SK-N-MC (cell line): ENCODE results near the gene EEFSEC.

Source experiments
- DNase-seq: peaks from one replicate; pipeline ENCODE4 v3.0.0-alpha.2; 2011; ENCODE audit warnings: low read depth, low spot score
- H3K27ac ChIP-seq: fragments of 200-600 bp; sonication (generic); 2 replicates; pipeline ENCODE4 v1.5.1; 2016; ENCODE audit warnings: mixed run types
- H3K36me3 ChIP-seq: fragments of 200-600 bp; sonication (generic); 2 replicates; pipeline ENCODE4 v1.6.1; 2017; ENCODE audit warnings: antibody characterized with exemption, low read length, mixed read lengths; ENCODE audit not compliant: insufficient read depth
- H3K4me3 ChIP-seq: fragments of 200-600 bp; sonication (generic); 2 replicates; pipeline ENCODE4 v1.5.1; 2016
- H3K9ac ChIP-seq: fragments of 200-600 bp; sonication (generic); 2 replicates; pipeline ENCODE4 v1.8.0; 2017; ENCODE audit warnings: mixed run types, mixed read lengths; ENCODE audit not compliant: insufficient read length
- H3K9me3 ChIP-seq: fragments of 200-600 bp; sonication (generic); 2 replicates; pipeline ENCODE4 v1.6.1; 2017; ENCODE audit warnings: low read depth, mild to moderate bottlenecking, antibody characterized with exemption, low read length, moderate library complexity, mixed read lengths
- EZH2 ChIP-seq: fragments of 200-600 bp; sonication (generic); IDR thresholded peaks from one replicate; pipeline ENCODE4 v1.6.1; 2017; ENCODE audit warnings: antibody characterized with exemption
- FOXP2 ChIP-seq: optimal IDR thresholded peaks from 2 replicates; pipeline ENCODE3; 2011; ENCODE audit warnings: mild to moderate bottlenecking, moderate library complexity; ENCODE audit not compliant: insufficient read depth; ENCODE audit errors: extremely low read length, control extremely low read depth
- POLR2AphosphoS5 ChIP-seq: IDR thresholded peaks from 2 replicates; pipeline ENCODE4 v1.6.1; 2012; ENCODE audit warnings: mild to moderate bottlenecking, low read depth, low read length, borderline replicate concordance

The EEFSEC gene

DNA sequence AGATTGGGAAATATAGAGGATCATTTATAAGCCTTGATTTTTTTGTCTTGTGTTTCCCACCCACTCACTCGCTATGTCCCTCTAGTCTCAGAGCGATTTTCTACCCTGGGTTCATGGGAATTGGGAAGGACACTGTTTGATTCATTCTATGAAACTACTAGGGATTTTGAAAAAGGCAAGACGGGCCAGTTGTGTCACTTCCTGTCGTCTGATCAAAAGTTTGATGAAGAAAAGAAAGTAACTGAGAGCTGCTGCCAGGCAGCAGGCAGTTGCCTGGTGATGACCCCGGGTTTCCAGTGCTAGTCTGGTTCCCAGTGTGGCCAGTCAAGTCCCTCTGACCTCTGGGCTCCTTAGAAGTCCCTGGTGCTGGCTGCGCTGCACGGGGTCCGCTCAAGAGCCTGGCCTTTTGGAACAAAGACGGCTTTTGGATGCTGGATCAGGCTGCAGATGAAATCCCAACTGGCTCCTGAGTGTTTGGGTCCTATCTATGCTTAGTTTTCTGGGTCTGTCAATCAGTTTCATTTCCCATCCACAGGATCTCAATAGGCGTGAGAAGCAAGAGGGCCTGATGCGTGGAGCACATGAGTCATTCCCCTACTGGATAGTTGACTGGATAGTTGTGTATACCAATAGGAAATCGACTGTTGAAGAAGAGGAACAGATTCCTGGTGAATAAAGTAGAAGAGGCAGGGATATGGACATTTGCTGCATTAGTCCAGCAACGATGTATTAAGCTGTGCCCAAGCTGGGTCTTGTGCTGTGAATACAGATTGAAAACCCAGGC is 89.7 kb downstream of the EEFSEC start:
- no peak overlapping the region for H3K4me3 ChIP-seq
- no peak overlapping the region for H3K27ac ChIP-seq
- TF ChIP-seq POLR2AphosphoS5, result no peak
- TF ChIP-seq FOXP2, result no peak
- no peak for TF ChIP-seq EZH2
- no peak for DNase-seq
- no peaks in the 10 kb centered on the region for H3K9me3 ChIP-seq
- no peaks in the 10 kb centered on the region; the same call in 1 of the 2 replicates for H3K36me3 ChIP-seq
- H3K9ac ChIP-seq, result no peak overlapping the region

- Histone ChIP-seq H3K4me3 (no peak overlapping the region), H3K27ac (no peak overlapping the region), H3K9me3 (no peaks in the 10 kb centered on the region), H3K9ac (no peak overlapping the region), H3K36me3 (no peaks in the 10 kb centered on the region; the same call in 1 of the 2 replicates)
- DNase-seq, result no peak
- no peak for TF ChIP-seq FOXP2
These were observed 90.6 kb downstream of the EEFSEC start for GRCh38 chr3:128243602-128244504.

GRCh38 chr3:128245460-128245859 is 92.2 kb downstream of the EEFSEC start:
- Histone ChIP-seq H3K9ac (no peak overlapping the region), H3K4me3 (no peak overlapping the region), H3K36me3 (peaks cover 9% of the 10 kb centered on the region), H3K9me3 (no peaks in the 10 kb centered on the region), H3K27ac (no peak overlapping the region)
- no peak for DNase-seq
- TF ChIP-seq EZH2 (no peak), POLR2AphosphoS5 (no peak), FOXP2 (no peak)

DNA sequence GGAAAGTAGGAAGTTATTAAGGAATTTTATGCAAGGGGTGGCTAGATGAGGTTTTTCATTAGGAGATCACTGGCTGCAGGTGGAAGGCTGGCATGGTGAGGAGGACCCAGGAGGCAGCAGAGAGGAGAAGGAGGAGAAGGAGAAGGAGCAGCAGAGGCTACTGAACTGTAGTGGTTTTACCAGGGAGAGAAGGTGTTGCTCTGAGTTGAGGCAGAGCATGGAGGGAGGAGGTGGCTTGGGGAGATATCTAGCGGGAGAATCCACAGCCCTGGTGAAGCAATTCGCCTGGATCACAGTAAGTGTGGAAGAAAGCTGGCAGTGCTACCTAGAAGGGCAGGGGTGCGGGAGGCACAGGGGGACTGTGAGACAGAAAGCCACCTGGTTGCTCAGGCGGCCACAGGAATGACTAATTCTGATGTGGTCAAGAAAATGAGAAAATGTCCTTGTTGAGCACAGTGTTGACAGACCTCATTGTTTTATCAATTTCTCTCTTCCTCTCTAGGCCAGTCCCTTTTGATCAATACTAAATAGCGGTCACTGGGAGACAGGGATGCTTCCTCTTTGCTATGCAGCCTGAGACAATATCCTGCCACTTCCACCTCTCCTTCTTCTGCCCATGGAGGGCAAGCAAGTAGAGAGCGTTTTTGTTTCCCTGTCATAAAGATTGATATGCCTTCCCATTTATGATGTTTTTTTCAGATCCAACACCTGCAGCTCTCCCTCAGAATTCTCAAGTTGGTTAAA is 94.6 kb downstream of the EEFSEC start:
- DNase-seq, result no peak
- Histone ChIP-seq H3K9me3 (no peaks in the 10 kb centered on the region), H3K9ac (no peak overlapping the region), H3K4me3 (no peak overlapping the region), H3K36me3 (peaks cover 11% of the 10 kb centered on the region), H3K27ac (no peak overlapping the region)
- no peak for TF ChIP-seq POLR2AphosphoS5
- no peak for TF ChIP-seq EZH2
- TF ChIP-seq FOXP2, result no peak

DNA sequence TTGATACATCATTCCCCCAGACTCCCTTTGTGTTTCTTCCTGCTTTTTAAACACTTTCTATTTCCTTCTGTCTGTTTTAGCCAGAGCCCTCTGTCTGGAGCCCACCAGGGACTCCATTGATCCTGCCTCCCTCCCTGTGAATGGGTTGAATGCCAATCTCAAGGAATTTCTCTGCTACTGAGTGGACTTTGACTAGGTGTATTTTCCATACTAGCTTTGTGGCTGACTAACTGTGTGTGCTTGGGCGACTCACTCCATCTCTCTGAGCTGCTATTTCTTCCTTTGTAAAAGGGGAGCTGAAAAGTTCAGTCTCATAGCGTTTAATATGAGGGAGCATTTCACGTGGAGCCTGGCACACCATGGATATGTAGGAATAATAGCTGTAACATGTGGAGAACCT is 98.8 kb downstream of the EEFSEC start:
- Histone ChIP-seq H3K9ac (no peak overlapping the region), H3K9me3 (no peaks in the 10 kb centered on the region), H3K4me3 (no peak overlapping the region), H3K36me3 (peaks cover 11% of the 10 kb centered on the region), H3K27ac (no peak overlapping the region)
- TF ChIP-seq FOXP2 (no peak), POLR2AphosphoS5 (no peak), EZH2 (no peak)
- no peak for DNase-seq

DNA sequence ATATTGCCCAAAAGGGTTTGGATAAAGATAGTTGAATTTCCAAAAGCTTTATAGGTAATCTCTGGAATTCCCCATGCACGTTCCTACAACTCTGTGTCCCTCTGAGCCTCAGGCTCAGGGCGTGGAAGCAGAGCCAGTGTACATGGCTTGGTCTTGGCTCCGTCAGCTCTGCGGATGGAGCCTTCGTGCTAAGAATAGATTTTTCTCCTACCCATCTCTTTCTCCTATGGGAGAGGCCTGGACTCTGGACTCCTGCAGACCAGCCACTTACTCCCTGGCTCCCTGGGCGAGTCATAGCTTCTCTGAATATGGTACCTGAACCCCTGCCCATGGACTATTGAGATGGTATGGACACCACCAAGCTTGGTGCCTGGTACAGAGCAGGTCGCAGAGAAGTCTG is 99.9 kb downstream of the EEFSEC start:
- Histone ChIP-seq H3K9ac (no peak overlapping the region), H3K36me3 (peaks cover 11% of the 10 kb centered on the region), H3K9me3 (no peaks in the 10 kb centered on the region), H3K4me3 (no peak overlapping the region), H3K27ac (no peak overlapping the region)
- DNase-seq, result no peak
- no peak for TF ChIP-seq FOXP2
- no peak for TF ChIP-seq EZH2
- TF ChIP-seq POLR2AphosphoS5, result no peak

DNA sequence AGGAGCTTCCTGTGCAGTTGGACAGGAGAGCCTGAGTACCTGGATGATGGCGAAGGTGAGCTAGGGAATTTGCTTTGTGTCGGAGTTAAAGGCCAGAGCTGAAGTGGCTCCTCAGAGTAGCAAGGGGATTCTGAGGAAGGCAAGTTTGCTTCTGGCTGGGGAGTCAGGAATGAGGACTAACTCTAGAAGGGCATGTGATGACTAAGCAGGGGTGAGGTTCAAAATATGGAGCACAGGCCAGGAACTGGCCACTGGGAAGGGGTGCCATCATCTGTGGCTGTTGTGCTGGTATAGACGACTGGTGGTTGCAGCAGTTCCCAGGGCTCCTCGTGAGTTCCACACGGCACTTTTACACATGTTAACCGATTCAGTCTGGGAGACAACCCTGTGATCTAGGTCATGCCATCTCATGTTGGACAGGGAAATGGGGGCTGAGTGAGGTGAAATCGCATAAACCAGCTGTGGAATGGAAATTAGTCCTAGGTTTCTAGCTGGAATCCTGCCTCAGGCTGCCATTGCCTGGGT is 100.8 kb downstream of the EEFSEC start:
- Histone ChIP-seq H3K36me3 (peaks cover 11% of the 10 kb centered on the region), H3K9ac (no peak overlapping the region), H3K9me3 (no peaks in the 10 kb centered on the region), H3K4me3 (no peak overlapping the region), H3K27ac (no peak overlapping the region)
- TF ChIP-seq POLR2AphosphoS5 (no peak), EZH2 (no peak), FOXP2 (no peak)
- DNase-seq, result no peak

- Histone ChIP-seq H3K9ac (no peak overlapping the region), H3K9me3 (no peaks in the 10 kb centered on the region), H3K4me3 (no peak overlapping the region), H3K36me3 (peaks cover 8% of the 10 kb centered on the region), H3K27ac (no peak overlapping the region)
- TF ChIP-seq EZH2 (no peak), POLR2AphosphoS5 (no peak), FOXP2 (no peak)
- no peak for DNase-seq
These were observed 101.7 kb downstream of the EEFSEC start for GRCh38 chr3:128254967-128255366.
